Astrocyte (in vitro differentiated cells and primary cell): ENCODE measurements around the gene TUFT1. TPM values are rescaled to one million over a fixed set of nuclear protein-coding genes. Genes with fewer than 3 reads are reported as not detected.

Experiments used
- DNase-seq: peaks from one replicate; pipeline ENCODE4 v3.0.0-alpha.2; 2010; ENCODE audit warnings: low read depth
- FAIRE-seq: peaks from 2 replicates; lab custom pipeline; 2011; peaks lifted over from hg19 to GRCh38; lab: Jason Lieb, UNC
- H2AFZ ChIP-seq: 2 replicates; pipeline ENCODE4 v1.6.0; 2012; ENCODE audit warnings: low read depth, low read length, inconsistent platforms
- H3K27ac ChIP-seq: 2 replicates; pipeline ENCODE4 v1.5.1; 2011; ENCODE audit warnings: low read depth, low read length, inconsistent platforms
- H3K27me3 ChIP-seq: 2 replicates; pipeline ENCODE4 v1.6.0; 2011; ENCODE audit warnings: low read length, inconsistent platforms; ENCODE audit not compliant: insufficient read depth
- H3K36me3 ChIP-seq: 2 replicates; pipeline ENCODE4 v1.5.1; 2011; ENCODE audit warnings: low read length, inconsistent platforms; ENCODE audit not compliant: insufficient read depth
- H3K4me1 ChIP-seq: 2 replicates; pipeline ENCODE4 v1.5.1; 2011; ENCODE audit warnings: low read length, inconsistent platforms; ENCODE audit not compliant: insufficient read depth
- H3K4me2 ChIP-seq: 2 replicates; pipeline ENCODE4 v1.6.0; 2012; ENCODE audit warnings: low read length, inconsistent platforms
- H3K4me3 ChIP-seq: 2 replicates; pipeline ENCODE4 v1.5.1; 2011; ENCODE audit warnings: low read depth, mild to moderate bottlenecking, low read length, inconsistent platforms; ENCODE audit not compliant: insufficient read depth
- H3K79me2 ChIP-seq: 2 replicates; pipeline ENCODE4 v1.6.0; 2012; ENCODE audit warnings: mild to moderate bottlenecking, low read length, inconsistent platforms; ENCODE audit not compliant: insufficient read depth
- H3K9ac ChIP-seq: 2 replicates; pipeline ENCODE4 v1.6.0; 2012; ENCODE audit warnings: mild to moderate bottlenecking, low read length, inconsistent platforms
- H3K9me3 ChIP-seq: 2 replicates; pipeline ENCODE4 v1.5.1; 2012; ENCODE audit warnings: low read depth, mild to moderate bottlenecking, low read length, inconsistent platforms; ENCODE audit not compliant: insufficient read depth
- H4K20me1 ChIP-seq: 2 replicates; pipeline ENCODE4 v1.6.0; 2012; ENCODE audit warnings: low read length, inconsistent platforms; ENCODE audit not compliant: insufficient read depth
- H3K27ac Mint-ChIP-seq: one replicate; pipeline ENCODE4 v1.8.0; 2021; ENCODE audit warnings: mild to moderate bottlenecking, mixed read lengths; ENCODE audit not compliant: unreplicated experiment
- H3K27me3 Mint-ChIP-seq: one replicate; pipeline ENCODE4 v1.8.0; 2021; ENCODE audit warnings: low read depth, mixed read lengths; ENCODE audit not compliant: unreplicated experiment
- H3K36me3 Mint-ChIP-seq: one replicate; pipeline ENCODE4 v1.8.0; 2021; ENCODE audit warnings: low read depth, mixed read lengths; ENCODE audit not compliant: unreplicated experiment
- H3K4me1 Mint-ChIP-seq: one replicate; pipeline ENCODE4 v1.8.0; 2021; ENCODE audit warnings: low read depth, mixed read lengths; ENCODE audit not compliant: unreplicated experiment
- H3K4me3 Mint-ChIP-seq: one replicate; pipeline ENCODE4 v1.8.0; 2021; ENCODE audit warnings: mild to moderate bottlenecking, moderate library complexity, mixed read lengths; ENCODE audit not compliant: unreplicated experiment
- H3K9me3 Mint-ChIP-seq: one replicate; pipeline ENCODE4 v1.8.0; 2021; ENCODE audit warnings: mild to moderate bottlenecking, mixed read lengths; ENCODE audit not compliant: unreplicated experiment
- CTCF ChIP-seq: IDR thresholded peaks from 2 replicates; pipeline ENCODE4 v1.5.1; 2011; ENCODE audit warnings: low read depth, mild to moderate bottlenecking, inconsistent platforms, low read length, moderate library complexity; ENCODE audit not compliant: insufficient read depth
- EZH2 ChIP-seq: IDR thresholded peaks from 2 replicates; pipeline ENCODE4 v1.6.1; 2012; ENCODE audit warnings: mild to moderate bottlenecking, low read length, inconsistent platforms; ENCODE audit not compliant: insufficient read depth
- total RNA-seq: library from RNA; stranded (reverse); gene quantifications from 2 replicates; pipeline ENCODE4 v1.2.1, GENCODE V29; 2021

The TUFT1 gene
- total RNA-seq, 1 donor from 2014 or later, result 90.6 TPM

GRCh38 chr1:151585622-151586021, 45.5 kb downstream of the TUFT1 start:
- Histone ChIP-seq H3K27ac (no peak overlapping the region), H3K4me3 (no peak overlapping the region), H3K4me1 (peaks cover 7% of the 10 kb centered on the region), H3K9ac (no peak overlapping the region), H2AFZ (no peak overlapping the region), H3K4me2 (peak overlapping the region; percentile 30), H3K9me3 (no peaks in the 10 kb centered on the region), H3K79me2 (no peaks in the 10 kb centered on the region), H3K36me3 (peaks cover 16% of the 10 kb centered on the region), H3K27me3 (no peaks in the 10 kb centered on the region), H4K20me1 (no peaks in the 10 kb centered on the region)
- Mint-ChIP-seq H3K4me3 (peak overlapping the region; percentile 55), H3K4me1 (peaks cover 38% of the 10 kb centered on the region), H3K36me3 (peaks cover 23% of the 10 kb centered on the region), H3K27ac (peak overlapping the region; percentile 95), H3K27me3 (no peaks in the 10 kb centered on the region), H3K9me3 (peaks cover 3% of the 10 kb centered on the region)
- TF ChIP-seq CTCF (no peak), EZH2 (no peak)
- peak; percentile 79 for DNase-seq
- no peak for FAIRE-seq

GRCh38 chr1:151590961-151591360, 50.9 kb downstream of the TUFT1 start:
- TF ChIP-seq EZH2 (no peak), CTCF (no peak)
- Histone ChIP-seq H2AFZ (no peak overlapping the region), H3K27ac (no peak overlapping the region), H3K79me2 (no peaks in the 10 kb centered on the region), H3K4me2 (no peak overlapping the region), H4K20me1 (no peaks in the 10 kb centered on the region), H3K4me1 (peaks cover under 1% of the 10 kb centered on the region), H3K9ac (no peak overlapping the region), H3K4me3 (no peak overlapping the region), H3K9me3 (no peaks in the 10 kb centered on the region), H3K27me3 (no peaks in the 10 kb centered on the region), H3K36me3 (no peaks in the 10 kb centered on the region)
- Mint-ChIP-seq H3K4me3 (no peak overlapping the region), H3K9me3 (peaks cover 8% of the 10 kb centered on the region), H3K27ac (no peak overlapping the region), H3K27me3 (no peaks in the 10 kb centered on the region), H3K36me3 (no peaks in the 10 kb centered on the region), H3K4me1 (peaks cover 6% of the 10 kb centered on the region)
- FAIRE-seq, result no peak
- no peak for DNase-seq

- Mint-ChIP-seq H3K4me3 (no peak overlapping the region), H3K36me3 (no peaks in the 10 kb centered on the region), H3K9me3 (peaks cover 8% of the 10 kb centered on the region), H3K27ac (no peak overlapping the region), H3K4me1 (peaks cover 12% of the 10 kb centered on the region), H3K27me3 (no peaks in the 10 kb centered on the region)
- Histone ChIP-seq H3K27ac (no peak overlapping the region), H3K79me2 (no peaks in the 10 kb centered on the region), H3K9ac (no peak overlapping the region), H3K36me3 (no peaks in the 10 kb centered on the region), H4K20me1 (no peaks in the 10 kb centered on the region), H3K4me1 (peaks cover 3% of the 10 kb centered on the region), H3K4me3 (no peak overlapping the region), H3K9me3 (no peaks in the 10 kb centered on the region), H3K4me2 (peak overlapping the region; percentile 70), H3K27me3 (no peaks in the 10 kb centered on the region), H2AFZ (no peak overlapping the region)
- TF ChIP-seq EZH2, result no peak
- DNase-seq, result no peak
- FAIRE-seq, result no peak
Observed at GRCh38 chr1:151593730-151594129, 53.6 kb downstream of the TUFT1 start.
